Panc1 (cell line): ENCODE measurements around the gene SLC2A4RG. TPM values are rescaled to one million over a fixed set of nuclear protein-coding genes. Genes with fewer than 3 reads are reported as not detected.

ENCODE experiments used
- ATAC-seq: fragments of 200-7000 bp; cut with Tn5 transposase; 2 replicates; pipeline ENCODE4 v1.9.1; 2020; ENCODE audit warnings: mild to moderate bottlenecking, moderate library complexity
- BruUV-seq: library from RNA; stranded (reverse); fragments of 400-500 nt; replicated peaks from 2 replicates; lab custom pipeline; 2021; lab: Mats Ljungman, UMichigan
- CTCF ChIA-PET: fragments of 300-600 bp; sonication (Branson Sonifier 250); formaldehyde crosslinking; loops from one replicate; lab custom pipeline; 2022; ENCODE audit warnings: antibody characterized with exemption; lab: Charles Lee
- POLR2A ChIA-PET: fragments of 300-600 bp; sonication (Branson Sonifier 250); formaldehyde crosslinking; loops from one replicate; lab custom pipeline; 2022; ENCODE audit warnings: antibody characterized with exemption; lab: Charles Lee
- DNase-seq: peaks from one replicate; pipeline ENCODE4 v3.0.0-alpha.2; 2010; ENCODE audit warnings: low read depth, low spot score
- H3K27ac ChIP-seq: 2 replicates; pipeline ENCODE4 v1.5.1; 2011; ENCODE audit warnings: mild to moderate bottlenecking, low read length, inconsistent platforms
- H3K27me3 ChIP-seq: fragments of 200-500 bp; sonication (Bioruptor generic); 2 replicates; pipeline ENCODE4 v1.6.0; 2014; ENCODE audit warnings: low read length, inconsistent platforms; ENCODE audit not compliant: control insufficient read depth, insufficient read depth
- H3K36me3 ChIP-seq: fragments of 200-500 bp; sonication (Bioruptor generic); 2 replicates; pipeline ENCODE4 v1.5.1; 2014; ENCODE audit warnings: inconsistent platforms, mild to moderate bottlenecking, low read length, moderate library complexity; ENCODE audit not compliant: control insufficient read depth, insufficient read depth
- H3K4me1 ChIP-seq: 2 replicates; pipeline ENCODE4 v1.5.1; 2011; ENCODE audit warnings: inconsistent platforms, mild to moderate bottlenecking, low read length, moderate library complexity; ENCODE audit not compliant: control insufficient read depth, insufficient read depth
- H3K4me3 ChIP-seq, 2 experiments: 2 replicates each; pipeline ENCODE4 v1.5.1; 2011 to 2012; ENCODE audit warnings: low read depth in 2 of 2, low read length in 2 of 2, mild to moderate bottlenecking in 2 of 2, inconsistent platforms in 1 of 2, moderate library complexity in 1 of 2
- H3K9me3 ChIP-seq: fragments of 200-500 bp; sonication (Bioruptor generic); 2 replicates; pipeline ENCODE4 v1.5.1; 2014; ENCODE audit warnings: low read depth, mild to moderate bottlenecking, inconsistent platforms, low read length, moderate library complexity; ENCODE audit not compliant: control insufficient read depth, insufficient read depth
- POLR2AphosphoS5 ChIP-seq: IDR thresholded peaks from 2 replicates; pipeline ENCODE4 v1.6.1; 2012; ENCODE audit warnings: mild to moderate bottlenecking, low read depth, low read length, moderate library complexity
- SIN3A ChIP-seq: IDR thresholded peaks from 2 replicates; pipeline ENCODE4 v1.6.1; 2012; ENCODE audit warnings: low read depth, mild to moderate bottlenecking, low read length, moderate library complexity, borderline replicate concordance; ENCODE audit not compliant: insufficient read depth
- TCF7L2 ChIP-seq: IDR thresholded peaks from 2 replicates; pipeline ENCODE4 v1.6.1; 2011; ENCODE audit warnings: mild to moderate bottlenecking, low read depth, low read length, inconsistent platforms
- in situ Hi-C: cut with HindIII; loops from 2 replicates; pipeline ENCODE4 v1.10.0; 2016; ENCODE audit warnings: low sequenced_read_pairs, low pct_unique_long_range_greater_than_20kb
- intact Hi-C: fragments of 100-400 bp; cut with micrococcal nuclease; formaldehyde crosslinking; loops from one replicate; pipeline ENCODE4 v1.10.0; 2022; ENCODE audit not compliant: unreplicated experiment
- total RNA-seq: library from RNA; stranded (reverse); gene quantifications from one replicate; pipeline ENCODE4 v1.2.1, GENCODE V29; 2021; ENCODE audit not compliant: unreplicated experiment
- TF ChIP-seq, protein P1 (sequence below), 2 experiments: IDR thresholded peaks; 2 replicates each; pipeline ENCODE4 v1.6.1; 2011 to 2012; ENCODE audit warnings: low read depth in 2 of 2, control low read depth in 1 of 2, low read length in 1 of 2, mild to moderate bottlenecking in 1 of 2, moderate library complexity in 1 of 2; ENCODE audit not compliant: insufficient read depth in 1 of 2
- TF ChIP-seq, protein P2 (sequence below): fragments of 450-650 bp; IDR thresholded peaks from 2 replicates; pipeline ENCODE4 v1.5.1; 2017; ENCODE audit warnings: mild to moderate bottlenecking

The SLC2A4RG gene
- total RNA-seq, 1 experiment from 2014 or later = 166 TPM

DNA sequence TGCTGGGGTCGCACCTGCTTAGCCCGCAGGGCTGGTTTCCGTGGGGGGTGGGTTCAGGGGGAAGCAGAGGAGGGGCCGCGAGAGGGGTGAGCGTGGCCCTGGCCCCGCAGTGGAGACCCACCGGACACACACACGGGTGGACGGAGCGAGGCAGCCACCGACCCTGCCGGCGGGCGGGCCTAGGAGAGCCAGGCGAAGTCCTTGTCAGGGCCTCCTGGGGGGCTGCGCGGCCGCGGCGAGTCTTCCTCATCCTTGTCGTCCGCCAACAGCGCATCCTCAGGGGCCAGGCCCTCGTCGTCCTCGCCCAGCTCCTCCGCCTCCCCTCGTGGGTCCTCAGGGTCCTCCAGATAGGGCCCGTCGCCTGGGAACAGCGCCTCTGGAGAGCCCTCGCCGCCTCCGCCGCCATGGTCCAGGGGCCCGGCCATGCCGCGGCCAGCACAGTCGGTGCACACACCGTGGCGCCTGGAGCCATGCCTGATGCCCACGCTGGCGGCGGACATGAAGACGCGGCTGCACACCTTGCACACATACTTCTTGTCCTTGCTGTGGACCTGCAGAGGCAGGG, 7.3 kb downstream of the SLC2A4RG start:
- H3K4me1 ChIP-seq = peaks cover 6% of the 10 kb centered on the region
- POLR2A ChIA-PET = no interaction called here
- CTCF ChIA-PET = no interaction called here
- no peaks in the 10 kb centered on the region for H3K9me3 ChIP-seq
- no peak overlapping the region for H3K27ac ChIP-seq
- H3K4me3 ChIP-seq = no peak overlapping the region
- H3K36me3 ChIP-seq = no peaks in the 10 kb centered on the region; the same call in 1 of the 2 replicates
- intact Hi-C loops (no loop called here), in situ Hi-C loops (no loop called here)
- H3K27me3 ChIP-seq = no peaks in the 10 kb centered on the region
- BruUV-seq = no TSS peak
- TF ChIP-seq TCF7L2 (no peak), SIN3A (no peak), POLR2AphosphoS5 (no peak)
- TF ChIP-seq, protein P1, sequence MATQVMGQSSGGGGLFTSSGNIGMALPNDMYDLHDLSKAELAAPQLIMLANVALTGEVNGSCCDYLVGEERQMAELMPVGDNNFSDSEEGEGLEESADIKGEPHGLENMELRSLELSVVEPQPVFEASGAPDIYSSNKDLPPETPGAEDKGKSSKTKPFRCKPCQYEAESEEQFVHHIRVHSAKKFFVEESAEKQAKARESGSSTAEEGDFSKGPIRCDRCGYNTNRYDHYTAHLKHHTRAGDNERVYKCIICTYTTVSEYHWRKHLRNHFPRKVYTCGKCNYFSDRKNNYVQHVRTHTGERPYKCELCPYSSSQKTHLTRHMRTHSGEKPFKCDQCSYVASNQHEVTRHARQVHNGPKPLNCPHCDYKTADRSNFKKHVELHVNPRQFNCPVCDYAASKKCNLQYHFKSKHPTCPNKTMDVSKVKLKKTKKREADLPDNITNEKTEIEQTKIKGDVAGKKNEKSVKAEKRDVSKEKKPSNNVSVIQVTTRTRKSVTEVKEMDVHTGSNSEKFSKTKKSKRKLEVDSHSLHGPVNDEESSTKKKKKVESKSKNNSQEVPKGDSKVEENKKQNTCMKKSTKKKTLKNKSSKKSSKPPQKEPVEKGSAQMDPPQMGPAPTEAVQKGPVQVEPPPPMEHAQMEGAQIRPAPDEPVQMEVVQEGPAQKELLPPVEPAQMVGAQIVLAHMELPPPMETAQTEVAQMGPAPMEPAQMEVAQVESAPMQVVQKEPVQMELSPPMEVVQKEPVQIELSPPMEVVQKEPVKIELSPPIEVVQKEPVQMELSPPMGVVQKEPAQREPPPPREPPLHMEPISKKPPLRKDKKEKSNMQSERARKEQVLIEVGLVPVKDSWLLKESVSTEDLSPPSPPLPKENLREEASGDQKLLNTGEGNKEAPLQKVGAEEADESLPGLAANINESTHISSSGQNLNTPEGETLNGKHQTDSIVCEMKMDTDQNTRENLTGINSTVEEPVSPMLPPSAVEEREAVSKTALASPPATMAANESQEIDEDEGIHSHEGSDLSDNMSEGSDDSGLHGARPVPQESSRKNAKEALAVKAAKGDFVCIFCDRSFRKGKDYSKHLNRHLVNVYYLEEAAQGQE (IDR thresholded peaks at IDR 0.05; ENCODE audit: insufficient read depth in 1 of 2, low read depth in 2 of 2, low read length in 1 of 2) = no peak
- TF ChIP-seq, protein P2, sequence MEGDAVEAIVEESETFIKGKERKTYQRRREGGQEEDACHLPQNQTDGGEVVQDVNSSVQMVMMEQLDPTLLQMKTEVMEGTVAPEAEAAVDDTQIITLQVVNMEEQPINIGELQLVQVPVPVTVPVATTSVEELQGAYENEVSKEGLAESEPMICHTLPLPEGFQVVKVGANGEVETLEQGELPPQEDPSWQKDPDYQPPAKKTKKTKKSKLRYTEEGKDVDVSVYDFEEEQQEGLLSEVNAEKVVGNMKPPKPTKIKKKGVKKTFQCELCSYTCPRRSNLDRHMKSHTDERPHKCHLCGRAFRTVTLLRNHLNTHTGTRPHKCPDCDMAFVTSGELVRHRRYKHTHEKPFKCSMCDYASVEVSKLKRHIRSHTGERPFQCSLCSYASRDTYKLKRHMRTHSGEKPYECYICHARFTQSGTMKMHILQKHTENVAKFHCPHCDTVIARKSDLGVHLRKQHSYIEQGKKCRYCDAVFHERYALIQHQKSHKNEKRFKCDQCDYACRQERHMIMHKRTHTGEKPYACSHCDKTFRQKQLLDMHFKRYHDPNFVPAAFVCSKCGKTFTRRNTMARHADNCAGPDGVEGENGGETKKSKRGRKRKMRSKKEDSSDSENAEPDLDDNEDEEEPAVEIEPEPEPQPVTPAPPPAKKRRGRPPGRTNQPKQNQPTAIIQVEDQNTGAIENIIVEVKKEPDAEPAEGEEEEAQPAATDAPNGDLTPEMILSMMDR = no peak
- no peak for ATAC-seq
- no peak for DNase-seq

DNA sequence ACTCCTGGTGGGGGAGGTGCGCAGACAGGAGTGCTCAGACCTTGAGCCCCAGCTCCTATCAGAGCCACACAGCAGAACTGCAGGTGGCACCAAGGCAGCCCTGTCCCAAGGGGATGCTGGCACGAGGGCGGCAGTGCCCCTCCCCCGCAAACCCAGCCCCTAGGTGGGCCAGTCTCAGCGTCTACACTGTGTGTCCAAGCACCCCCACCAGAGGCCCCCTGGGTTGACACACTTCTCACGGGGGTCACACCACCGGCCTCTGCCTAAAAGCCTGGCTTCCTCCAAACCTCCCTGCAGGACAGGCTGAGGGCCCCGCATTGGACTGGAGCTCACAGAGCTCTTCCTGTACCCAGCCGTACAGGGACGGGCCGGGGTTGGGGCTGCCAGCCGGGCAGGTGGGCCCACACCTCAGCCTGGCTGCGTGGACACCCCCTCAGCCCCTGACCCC, 8.1 kb downstream of the SLC2A4RG start:
- H3K27me3 ChIP-seq = no peaks in the 10 kb centered on the region
- peak; percentile 35; the same call in 1 of the 2 replicates for ATAC-seq
- no peak for DNase-seq
- CTCF ChIA-PET = no interaction called here
- intact Hi-C loops (no loop called here), in situ Hi-C loops (no loop called here)
- no peaks in the 10 kb centered on the region for H3K9me3 ChIP-seq
- no TSS peak for BruUV-seq
- H3K4me3 ChIP-seq = no peak overlapping the region
- H3K36me3 ChIP-seq = no peaks in the 10 kb centered on the region; the same call in 1 of the 2 replicates
- no peak overlapping the region for H3K27ac ChIP-seq
- POLR2A ChIA-PET = no interaction called here
- peaks cover 5% of the 10 kb centered on the region for H3K4me1 ChIP-seq
- TF ChIP-seq SIN3A (no peak), TCF7L2 (no peak), POLR2AphosphoS5 (no peak)
- TF ChIP-seq, protein P2 = no peak
- TF ChIP-seq, protein P1 (IDR thresholded peaks at IDR 0.05; ENCODE audit: insufficient read depth in 1 of 2, low read depth in 2 of 2, low read length in 1 of 2) = no peak
